CD4-positive, alpha-beta T cell treated with Interferon gamma for 1 hour (primary cell): ENCODE measurements around the gene PMF1.

Experiments used
- DNase-seq: peaks from one replicate; pipeline ENCODE4 v3.0.0-alpha.2; 2020

Gene PMF1

GRCh38 chr1:156241311-156241811, 28.6 kb downstream of the PMF1 start:
- no peak for DNase-seq

- DNase-seq: no peak
Measured at GRCh38 chr1:156241926-156242325, 29.1 kb downstream of the PMF1 start, which contains the start of gene BGLAP. TSS of gene BGLAP (plus strand) at chr1:156242184. CDS start at chr1:156242232, 48 bp downstream.

GRCh38 chr1:156242738-156243137, 29.9 kb downstream of the PMF1 start:
- DNase-seq: no peak

GRCh38 chr1:156244126-156244525, 31.3 kb downstream of the PMF1 start:
- no peak for DNase-seq

- no peak for DNase-seq
Measured at GRCh38 chr1:156244712-156245111, 31.9 kb downstream of the PMF1 start.

- DNase-seq: peak; percentile 24
Measured at GRCh38 chr1:156245451-156246232, 32.8 kb downstream of the PMF1 start.

GRCh38 chr1:156246241-156246780, 33.5 kb downstream of the PMF1 start:
- no peak for DNase-seq

GRCh38 chr1:156246781-156247459, 34.1 kb downstream of the PMF1 start:
- DNase-seq: no peak

- no peak for DNase-seq
Measured at GRCh38 chr1:156247460-156248322, 34.9 kb downstream of the PMF1 start, which contains the start of gene PAQR6. TSS of gene PAQR6 (minus strand) at chr1:156248056. CDS start at chr1:156246731, 1,325 bp downstream.

GRCh38 chr1:156248323-156248683, 35.5 kb downstream of the PMF1 start:
- DNase-seq: no peak

- DNase-seq: no peak
Measured at GRCh38 chr1:156249593-156249992, 36.8 kb downstream of the PMF1 start.

- DNase-seq: no peak
Measured at GRCh38 chr1:156251527-156251926, 38.7 kb downstream of the PMF1 start.

- DNase-seq: no peak
Measured at GRCh38 chr1:156253634-156254033, 40.8 kb downstream of the PMF1 start.

- no peak for DNase-seq
Measured at GRCh38 chr1:156257711-156258110, 44.9 kb downstream of the PMF1 start.

GRCh38 chr1:156258859-156259258, 46.1 kb downstream of the PMF1 start:
- no peak for DNase-seq

- DNase-seq: no peak
Measured at GRCh38 chr1:156259805-156260204, 47.0 kb downstream of the PMF1 start.

GRCh38 chr1:156260896-156261295, 48.1 kb downstream of the PMF1 start:
- no peak for DNase-seq

GRCh38 chr1:156262461-156263287, 49.9 kb downstream of the PMF1 start:
- DNase-seq: no peak

- DNase-seq: no peak
Measured at GRCh38 chr1:156263288-156263655, 50.5 kb downstream of the PMF1 start.

- no peak for DNase-seq
Measured at GRCh38 chr1:156266051-156266450, 53.2 kb downstream of the PMF1 start.

- DNase-seq: no peak
Measured at GRCh38 chr1:156268336-156268735, 55.5 kb downstream of the PMF1 start.

- DNase-seq: no peak
Measured at GRCh38 chr1:156270314-156270713, 57.5 kb downstream of the PMF1 start.
